ENCODE results near the gene C5.

C5 gene

GRCh38 chr9:120926397-120926928 is 123.6 kb downstream of the C5 start, which contains the start of gene TRAF1:
TRAF1 (minus strand) TSS chr9:120926796; CDS start chr9:120926075, 721 bp downstream.
- no peak for DNase-seq (ENCODE audit: low read depth in 2 of 3, low spot score in 2 of 3)

GRCh38 chr9:120925535-120926396 is 124.3 kb downstream of the C5 start:
- peak in 1 of 3 experiments; percentile 73 for DNase-seq (ENCODE audit: low read depth in 2 of 3, low spot score in 2 of 3)

- no peak for DNase-seq (ENCODE audit: low read depth in 2 of 3, low spot score in 2 of 3)
These were observed 125.2 kb downstream of the C5 start for GRCh38 chr9:120924698-120925534.

- no peak for DNase-seq (ENCODE audit: low read depth in 2 of 3, low spot score in 2 of 3)
These were observed 126.3 kb downstream of the C5 start for GRCh38 chr9:120923620-120924328.

- no peak for DNase-seq (ENCODE audit: low read depth in 2 of 3, low spot score in 2 of 3)
These were observed 127.5 kb downstream of the C5 start for GRCh38 chr9:120922404-120923195.

- no peak for DNase-seq (ENCODE audit: low read depth in 2 of 3, low spot score in 2 of 3)
These were observed 128.4 kb downstream of the C5 start for GRCh38 chr9:120921661-120922181.

- DNase-seq (ENCODE audit: low read depth in 2 of 3, low spot score in 2 of 3) = no peak
These were observed 129.3 kb downstream of the C5 start for GRCh38 chr9:120920806-120921178.

GRCh38 chr9:120919843-120920805 is 130.0 kb downstream of the C5 start:
- DNase-seq (ENCODE audit: low read depth in 2 of 3, low spot score in 2 of 3) = no peak

GRCh38 chr9:120918931-120919842 is 130.9 kb downstream of the C5 start:
- no peak for DNase-seq (ENCODE audit: low read depth in 2 of 3, low spot score in 2 of 3)

- no peak for DNase-seq (ENCODE audit: low read depth in 2 of 3, low spot score in 2 of 3)
These were observed 131.9 kb downstream of the C5 start for GRCh38 chr9:120917929-120918762.

GRCh38 chr9:120916991-120917880 is 132.8 kb downstream of the C5 start:
- DNase-seq (ENCODE audit: low read depth in 2 of 3, low spot score in 2 of 3) = no peak

- no peak for DNase-seq (ENCODE audit: low read depth in 2 of 3, low spot score in 2 of 3)
These were observed 133.5 kb downstream of the C5 start for GRCh38 chr9:120916588-120916987.

- DNase-seq (ENCODE audit: low read depth in 2 of 3, low spot score in 2 of 3) = no peak
These were observed 134.1 kb downstream of the C5 start for GRCh38 chr9:120915854-120916470.

- no peak for DNase-seq (ENCODE audit: low read depth in 2 of 3, low spot score in 2 of 3)
These were observed 135.1 kb downstream of the C5 start for GRCh38 chr9:120914953-120915352.

- no peak for DNase-seq (ENCODE audit: low read depth in 2 of 3, low spot score in 2 of 3)
These were observed 135.7 kb downstream of the C5 start for GRCh38 chr9:120914396-120914795.

All from activated CD8-positive, alpha-beta memory T cell treated with anti-CD3 and anti-CD28 coated beads for 48 hours (primary cell).